Spinal cord (tissue), 10 donors: ENCODE measurements around the gene CDC14C. TPM values are rescaled to one million over a fixed set of nuclear protein-coding genes. Genes with fewer than 3 reads are reported as not detected.
A peak's percentile ranks its signal among the peaks of the same experiment; 100 is the strongest.

ENCODE experiments used
- DNase-seq, 6 donors: peaks; one replicate each; pipeline versions ENCODE4 v3.0.0 to v3.0.0-alpha.2; 2013 to 2015; ENCODE audit warnings: low spot score in 6 of 6, low read depth in 4 of 6
- H3K27ac ChIP-seq: one replicate; pipeline ENCODE4 v1.5.1; 2013; ENCODE audit warnings: low read depth, low read length, control low read depth
- H3K27me3 ChIP-seq: one replicate; pipeline ENCODE4 v1.6.1; 2013; ENCODE audit warnings: low read length; ENCODE audit not compliant: control insufficient read depth, insufficient read depth
- H3K36me3 ChIP-seq: one replicate; pipeline ENCODE4 v1.6.1; 2013; ENCODE audit warnings: low read length; ENCODE audit not compliant: control insufficient read depth, insufficient read depth
- H3K4me1 ChIP-seq: one replicate; pipeline ENCODE4 v1.6.1; 2013; ENCODE audit warnings: low read length; ENCODE audit not compliant: control insufficient read depth, insufficient read depth
- H3K4me3 ChIP-seq: one replicate; pipeline ENCODE4 v1.5.1; 2013; ENCODE audit warnings: low read depth, low read length, control low read depth
- H3K9me3 ChIP-seq: one replicate; pipeline ENCODE4 v1.6.1; 2013; ENCODE audit warnings: low read length; ENCODE audit not compliant: control insufficient read depth, insufficient read depth
- WGBS: methylation state at CpG from one replicate; pipeline ENCODE4 v1.1.5; 2013; ENCODE audit warnings: missing lambda C conversion rate; ENCODE audit not compliant: insufficient coverage; 5-methylcytosine and 5-hydroxymethylcytosine counted together
- polyA plus RNA-seq, 2 donors: library from polyadenylated mRNA; unstranded; fragments of 120-200 nt; gene quantifications; one replicate each; pipeline ENCODE4 v1.2.1, GENCODE V29; 2013; ENCODE audit not compliant: insufficient read length in 2 of 2
- total RNA-seq, 2 donors: library from RNA; depleted of rRNA in 1 of 2; stranded (reverse); fragments of 120-200 nt in 1 of 2; fragments of >200 nt in 1 of 2; gene quantifications; one replicate each; pipeline versions ENCODE4 v1.2.3 to v1.2.4, GENCODE V29; 2013 to 2014
- donor health status: healthy.

The CDC14C gene
- total and polyA plus RNA-seq, 4 donors, result 0.11 to 0.86 TPM; not detected in 2

- no peak overlapping the region for H3K27ac ChIP-seq
- no peaks in the 10 kb centered on the region for H3K9me3 ChIP-seq
- H3K4me1 ChIP-seq, result no peaks in the 10 kb centered on the region
- H3K4me3 ChIP-seq, result no peak overlapping the region
- 67% methylated on average over 1 of the region's 3 CpGs for WGBS
- DNase-seq, result peak in 1 of 6 donors; percentile 66
- H3K27me3 ChIP-seq, result no peaks in the 10 kb centered on the region
- no peaks in the 10 kb centered on the region for H3K36me3 ChIP-seq
These were observed 39.7 kb downstream of the CDC14C start for GRCh38 chr7:48964074-48964473.

- DNase-seq, result no peak
- Histone ChIP-seq H3K27me3 (no peaks in the 10 kb centered on the region), H3K27ac (no peak overlapping the region), H3K4me1 (no peaks in the 10 kb centered on the region), H3K36me3 (no peaks in the 10 kb centered on the region), H3K4me3 (no peak overlapping the region), H3K9me3 (no peaks in the 10 kb centered on the region)
- no CpG with 5 or more reads among the region's 1 CpG for WGBS
These were observed 46.8 kb downstream of the CDC14C start for GRCh38 chr7:48971173-48971572.

GRCh38 chr7:48976253-48976652, 51.9 kb downstream of the CDC14C start:
- Histone ChIP-seq H3K4me3 (no peak overlapping the region), H3K27me3 (no peaks in the 10 kb centered on the region), H3K4me1 (no peaks in the 10 kb centered on the region), H3K36me3 (no peaks in the 10 kb centered on the region), H3K9me3 (no peaks in the 10 kb centered on the region), H3K27ac (no peak overlapping the region)
- WGBS, result 100% methylated on average over 2 of the region's 5 CpGs
- no peak for DNase-seq

- H3K9me3 ChIP-seq, result no peaks in the 10 kb centered on the region
- WGBS, result no CpG with 5 or more reads among the region's 5 CpGs
- no peak overlapping the region for H3K27ac ChIP-seq
- no peaks in the 10 kb centered on the region for H3K36me3 ChIP-seq
- H3K4me1 ChIP-seq, result no peaks in the 10 kb centered on the region
- H3K4me3 ChIP-seq, result no peak overlapping the region
- H3K27me3 ChIP-seq, result no peaks in the 10 kb centered on the region
- DNase-seq, result no peak
These were observed 52.5 kb downstream of the CDC14C start for GRCh38 chr7:48976850-48977249.
